Neural progenitor cell (in vitro differentiated cells): Measurements from ENCODE around the gene PRDM15. TPM values are rescaled to one million over a fixed set of nuclear protein-coding genes. Genes with fewer than 3 reads are reported as not detected.

Source experiments
- DNase-seq: peaks from one replicate; pipeline ENCODE4 v3.0.0-alpha.2; 2016; ENCODE audit warnings: low spot score
- H2AFZ ChIP-seq: fragments of 200-600 bp; sonication (generic); replicated peaks from 2 replicates; pipeline ENCODE4 v1.6.1; 2016; ENCODE audit warnings: antibody characterized with exemption
- H3F3A ChIP-seq: fragments of 200-600 bp; sonication (generic); 2 replicates; pipeline ENCODE4 v1.6.1; 2016; ENCODE audit warnings: antibody characterized with exemption, low read depth
- H3K27ac ChIP-seq: fragments of 200-600 bp; sonication (generic); 2 replicates; pipeline ENCODE4 v1.5.1; 2016; ENCODE audit warnings: mild to moderate bottlenecking
- H3K27me3 ChIP-seq: fragments of 200-600 bp; sonication (generic); 2 replicates; pipeline ENCODE4 v1.6.1; 2016; ENCODE audit warnings: mild to moderate bottlenecking, moderate library complexity
- H3K36me3 ChIP-seq: fragments of 200-600 bp; sonication (generic); 2 replicates; pipeline ENCODE4 v1.5.1; 2016
- H3K4me1 ChIP-seq: fragments of 200-600 bp; sonication (generic); 2 replicates; pipeline ENCODE4 v1.6.1; 2016; ENCODE audit warnings: mixed run types
- H3K4me2 ChIP-seq: fragments of 200-600 bp; sonication (generic); 2 replicates; pipeline ENCODE4 v1.6.1; 2016
- H3K4me3 ChIP-seq: fragments of 200-600 bp; sonication (generic); 2 replicates; pipeline ENCODE4 v1.5.1; 2016
- H3K79me2 ChIP-seq: fragments of 200-600 bp; sonication (generic); 2 replicates; pipeline ENCODE4 v1.6.1; 2016; ENCODE audit warnings: low read depth
- H3K9ac ChIP-seq: fragments of 200-600 bp; sonication (generic); 2 replicates; pipeline ENCODE4 v1.6.1; 2016
- H3K9me3 ChIP-seq: fragments of 200-600 bp; sonication (generic); 2 replicates; pipeline ENCODE4 v1.5.1; 2016; ENCODE audit warnings: low read depth
- H4K20me1 ChIP-seq: fragments of 200-600 bp; sonication (generic); 2 replicates; pipeline ENCODE4 v1.6.1; 2016; ENCODE audit warnings: low read depth
- H3K27ac Mint-ChIP-seq: 3 replicates; pipeline ENCODE4 v1.8.0; 2021; ENCODE audit warnings: mixed read lengths
- H3K27me3 Mint-ChIP-seq: 2 replicates; pipeline ENCODE4 v1.8.0; 2022; ENCODE audit warnings: low read depth, mild to moderate bottlenecking, inconsistent platforms, moderate library complexity, mixed read lengths; ENCODE audit not compliant: insufficient read depth
- H3K36me3 Mint-ChIP-seq: 3 replicates; pipeline ENCODE4 v1.8.0; 2021; ENCODE audit warnings: mixed read lengths
- H3K4me1 Mint-ChIP-seq: 3 replicates; pipeline ENCODE4 v1.8.0; 2021; ENCODE audit warnings: mixed read lengths
- H3K4me3 Mint-ChIP-seq: 3 replicates; pipeline ENCODE4 v1.8.0; 2021; ENCODE audit warnings: mild to moderate bottlenecking, moderate library complexity, mixed read lengths
- H3K9me3 Mint-ChIP-seq: 3 replicates; pipeline ENCODE4 v1.8.0; 2020; ENCODE audit warnings: mixed read lengths
- CTCF ChIP-seq: fragments of 200-600 bp; sonication (generic); IDR thresholded peaks from 2 replicates; pipeline ENCODE4 v1.5.1; 2017; ENCODE audit warnings: antibody characterized with exemption, mild to moderate bottlenecking
- EZH2 ChIP-seq: fragments of 200-600 bp; sonication (generic); IDR thresholded peaks from 2 replicates; pipeline ENCODE4 v1.6.1; 2017; ENCODE audit warnings: antibody characterized with exemption, mild to moderate bottlenecking, moderate library complexity
- EZH2phosphoT487 ChIP-seq: fragments of 200-600 bp; sonication (generic); IDR thresholded peaks from 2 replicates; pipeline ENCODE4 v1.6.1; 2017; ENCODE audit warnings: antibody characterized with exemption
- total RNA-seq: library from RNA; depleted of rRNA; stranded (reverse); fragments of >200 nt; gene quantifications from 2 replicates; pipeline ENCODE4 v1.2.3, GENCODE V29; 2015; ENCODE audit warnings: low replicate concordance

The PRDM15 gene
- total RNA-seq, 1 donor from 2014 or later, result 9.0 TPM

DNA sequence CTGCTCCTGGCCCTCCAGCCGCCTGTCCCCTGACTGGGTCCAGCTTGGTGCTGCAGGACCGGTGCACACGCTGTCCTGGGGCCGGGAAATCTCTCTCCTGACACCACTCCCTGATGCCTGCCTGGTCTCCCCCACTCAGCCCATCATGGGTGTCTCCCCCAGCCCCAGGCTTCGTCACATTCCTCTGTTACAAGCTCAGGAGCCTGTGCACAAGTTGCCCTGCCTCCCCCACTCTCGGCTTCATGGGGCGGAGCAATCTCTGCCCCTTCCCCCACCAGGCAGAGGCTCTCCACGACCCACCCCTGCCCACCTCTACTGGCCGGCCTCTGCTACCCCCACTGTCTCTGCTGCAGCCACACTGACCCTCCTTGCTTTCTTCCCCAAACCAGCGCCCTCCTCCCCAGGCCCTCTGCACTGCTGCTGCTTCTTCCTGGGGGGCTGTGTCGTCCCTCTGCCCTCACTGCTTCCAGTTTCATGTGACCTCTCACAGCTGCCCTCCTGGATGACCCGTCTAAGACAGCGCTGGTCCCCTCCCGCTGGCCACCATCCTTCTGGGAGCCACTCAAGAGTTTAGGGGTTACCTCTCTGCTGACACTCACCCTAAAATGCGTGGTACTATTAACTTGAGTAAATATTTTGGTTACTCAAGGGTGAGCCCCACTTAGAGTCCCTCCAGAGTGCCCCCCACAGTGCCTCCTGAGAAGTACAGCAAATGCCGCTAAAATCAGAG is 106.6 kb downstream of the PRDM15 start:
- H3K79me2 ChIP-seq, result no peaks in the 10 kb centered on the region
- no peak overlapping the region for H3K27ac Mint-ChIP-seq
- no peaks in the 10 kb centered on the region for H3K36me3 Mint-ChIP-seq
- H3K9me3 Mint-ChIP-seq, result no peaks in the 10 kb centered on the region
- H3K27ac ChIP-seq, result no peak overlapping the region
- peaks cover 58% of the 10 kb centered on the region for H3K27me3 ChIP-seq
- H3K36me3 ChIP-seq, result no peaks in the 10 kb centered on the region
- peaks cover 38% of the 10 kb centered on the region for H3K4me1 ChIP-seq
- peak overlapping the region; percentile 28 for H3K4me2 ChIP-seq
- peak; percentile 49 for DNase-seq
- H3K9me3 ChIP-seq, result no peaks in the 10 kb centered on the region
- peaks cover 36% of the 10 kb centered on the region for H3K27me3 Mint-ChIP-seq
- TF ChIP-seq EZH2, result no peak
- TF ChIP-seq CTCF, result peak; percentile 15
- H3F3A ChIP-seq, result no peaks in the 10 kb centered on the region
- no peak overlapping the region for H3K9ac ChIP-seq
- peaks cover 16% of the 10 kb centered on the region for H4K20me1 ChIP-seq
- H3K4me1 Mint-ChIP-seq, result peaks cover 43% of the 10 kb centered on the region
- peak overlapping the region; percentile 40 for H2AFZ ChIP-seq
- no peak overlapping the region for H3K4me3 Mint-ChIP-seq
- no peak overlapping the region for H3K4me3 ChIP-seq

DNA sequence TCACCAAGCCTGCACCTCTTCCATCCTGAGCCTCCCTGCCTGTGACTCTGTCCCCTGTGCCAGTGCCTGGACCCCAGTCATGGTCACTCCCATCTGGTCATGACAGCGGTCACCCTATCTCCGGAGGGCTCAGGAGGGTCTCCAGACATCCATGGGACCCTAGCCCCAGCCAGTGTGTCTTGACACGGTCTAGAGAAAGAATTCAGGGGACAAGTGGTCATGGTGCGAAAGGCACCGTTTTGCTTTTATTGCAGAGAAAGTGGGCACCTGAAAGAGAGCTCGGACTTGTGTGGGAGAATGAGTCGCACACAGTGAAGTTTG is 107.6 kb downstream of the PRDM15 start:
- H3K9me3 Mint-ChIP-seq, result peaks cover 2% of the 10 kb centered on the region

GRCh38 chr21:41770901-41771624 is 108.1 kb downstream of the PRDM15 start:
- Histone ChIP-seq H3F3A (no peaks in the 10 kb centered on the region), H4K20me1 (peaks cover 20% of the 10 kb centered on the region), H3K27ac (no peak overlapping the region), H3K79me2 (no peaks in the 10 kb centered on the region), H3K4me2 (peak overlapping the region; percentile 42), H2AFZ (no peak overlapping the region), H3K27me3 (peaks cover 70% of the 10 kb centered on the region), H3K4me3 (no peak overlapping the region), H3K9ac (no peak overlapping the region), H3K4me1 (peaks cover 40% of the 10 kb centered on the region), H3K9me3 (no peaks in the 10 kb centered on the region), H3K36me3 (no peaks in the 10 kb centered on the region)
- no peak overlapping the region for H3K4me3 Mint-ChIP-seq
- DNase-seq, result peak; percentile 68
- peaks cover 44% of the 10 kb centered on the region for H3K27me3 Mint-ChIP-seq
- TF ChIP-seq EZH2phosphoT487, result no peak
- no peak for TF ChIP-seq CTCF
- TF ChIP-seq EZH2, result no peak
- no peak overlapping the region for H3K27ac Mint-ChIP-seq
- H3K4me1 Mint-ChIP-seq, result peaks cover 46% of the 10 kb centered on the region
- H3K36me3 Mint-ChIP-seq, result peaks cover 2% of the 10 kb centered on the region
- peaks cover 2% of the 10 kb centered on the region for H3K9me3 Mint-ChIP-seq

More for the DNA sequence above, 107.6 kb downstream of the PRDM15 start:
- Mint-ChIP-seq H3K4me3 (no peak overlapping the region), H3K27ac (no peak overlapping the region), H3K4me1 (peaks cover 46% of the 10 kb centered on the region), H3K27me3 (peaks cover 44% of the 10 kb centered on the region), H3K36me3 (peaks cover 2% of the 10 kb centered on the region)
- no peaks in the 10 kb centered on the region for H3F3A ChIP-seq
- no peaks in the 10 kb centered on the region for H3K9me3 ChIP-seq
- H3K27ac ChIP-seq, result no peak overlapping the region
- no peak overlapping the region for H2AFZ ChIP-seq
- H3K9ac ChIP-seq, result no peak overlapping the region
- peaks cover 20% of the 10 kb centered on the region for H4K20me1 ChIP-seq
- H3K79me2 ChIP-seq, result no peaks in the 10 kb centered on the region
- no peak for DNase-seq
- no peaks in the 10 kb centered on the region for H3K36me3 ChIP-seq
- peaks cover 40% of the 10 kb centered on the region for H3K4me1 ChIP-seq
- no peak overlapping the region for H3K4me3 ChIP-seq
- peaks cover 64% of the 10 kb centered on the region for H3K27me3 ChIP-seq
- H3K4me2 ChIP-seq, result peak overlapping the region; percentile 42
- no peak for TF ChIP-seq EZH2
- no peak for TF ChIP-seq EZH2phosphoT487
- no peak for TF ChIP-seq CTCF
